Breast epithelium (tissue), 3 donors: ENCODE measurements around the gene RPS27.

Experiments used
- CTCF ChIP-seq, 3 donors: fragments of 450-650 bp; IDR thresholded peaks; one replicate each; pipeline ENCODE4 v1.5.1; 2016 to 2017; ENCODE audit warnings: antibody characterized with exemption in 3 of 3, mild to moderate bottlenecking in 3 of 3, moderate library complexity in 3 of 3
- POLR2A ChIP-seq: fragments of 450-650 bp; IDR thresholded peaks from one replicate; pipeline ENCODE4 v1.6.1; 2016; ENCODE audit warnings: antibody characterized with exemption, mild to moderate bottlenecking, moderate library complexity
- POLR2AphosphoS5 ChIP-seq, 3 donors: sonication (generic); formaldehyde crosslinking; IDR thresholded peaks; one replicate each; pipeline ENCODE4 v1.6.1; 2017; ENCODE audit warnings: antibody characterized with exemption in 3 of 3

GRCh38 chr1:153942766-153943549 lies 47.6 kb upstream of the RPS27 start:
- TF ChIP-seq POLR2A = no peak
- TF ChIP-seq CTCF (IDR thresholded peaks at IDR 0.05) = no peak
- no peak for TF ChIP-seq POLR2AphosphoS5 (IDR thresholded peaks at IDR 0.05)
